GM12801 (cell line): Measurements from ENCODE around the gene ARL13B.

Source experiments
- TF ChIP-seq, protein P1 (sequence below): IDR thresholded peaks from one replicate; pipeline ENCODE4 v1.5.1; 2011; ENCODE audit warnings: control low read depth; ENCODE audit not compliant: insufficient read length; ENCODE audit errors: extremely low read depth

ARL13B gene

DNA sequence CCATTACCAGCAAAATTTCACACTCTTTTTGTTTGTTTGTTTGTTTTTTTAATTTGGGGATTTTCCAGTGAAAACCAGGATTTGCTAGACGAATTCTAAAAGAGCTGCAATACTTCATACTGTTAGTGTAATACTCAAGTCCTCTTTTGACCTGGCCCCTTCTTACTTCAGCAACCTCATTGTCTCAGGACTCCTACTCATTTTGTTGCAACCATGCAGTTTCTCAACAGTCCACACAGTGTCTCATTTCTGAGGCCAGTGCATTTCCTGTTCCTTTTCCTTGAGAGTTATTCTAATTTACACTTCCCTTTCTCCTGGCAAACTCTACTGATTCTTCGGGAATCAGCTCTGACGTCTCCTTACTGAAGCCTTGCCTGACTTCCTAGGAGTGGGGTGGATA lies 118.5 kb downstream of the ARL13B start:
- TF ChIP-seq, protein P1, sequence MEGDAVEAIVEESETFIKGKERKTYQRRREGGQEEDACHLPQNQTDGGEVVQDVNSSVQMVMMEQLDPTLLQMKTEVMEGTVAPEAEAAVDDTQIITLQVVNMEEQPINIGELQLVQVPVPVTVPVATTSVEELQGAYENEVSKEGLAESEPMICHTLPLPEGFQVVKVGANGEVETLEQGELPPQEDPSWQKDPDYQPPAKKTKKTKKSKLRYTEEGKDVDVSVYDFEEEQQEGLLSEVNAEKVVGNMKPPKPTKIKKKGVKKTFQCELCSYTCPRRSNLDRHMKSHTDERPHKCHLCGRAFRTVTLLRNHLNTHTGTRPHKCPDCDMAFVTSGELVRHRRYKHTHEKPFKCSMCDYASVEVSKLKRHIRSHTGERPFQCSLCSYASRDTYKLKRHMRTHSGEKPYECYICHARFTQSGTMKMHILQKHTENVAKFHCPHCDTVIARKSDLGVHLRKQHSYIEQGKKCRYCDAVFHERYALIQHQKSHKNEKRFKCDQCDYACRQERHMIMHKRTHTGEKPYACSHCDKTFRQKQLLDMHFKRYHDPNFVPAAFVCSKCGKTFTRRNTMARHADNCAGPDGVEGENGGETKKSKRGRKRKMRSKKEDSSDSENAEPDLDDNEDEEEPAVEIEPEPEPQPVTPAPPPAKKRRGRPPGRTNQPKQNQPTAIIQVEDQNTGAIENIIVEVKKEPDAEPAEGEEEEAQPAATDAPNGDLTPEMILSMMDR: no peak

DNA sequence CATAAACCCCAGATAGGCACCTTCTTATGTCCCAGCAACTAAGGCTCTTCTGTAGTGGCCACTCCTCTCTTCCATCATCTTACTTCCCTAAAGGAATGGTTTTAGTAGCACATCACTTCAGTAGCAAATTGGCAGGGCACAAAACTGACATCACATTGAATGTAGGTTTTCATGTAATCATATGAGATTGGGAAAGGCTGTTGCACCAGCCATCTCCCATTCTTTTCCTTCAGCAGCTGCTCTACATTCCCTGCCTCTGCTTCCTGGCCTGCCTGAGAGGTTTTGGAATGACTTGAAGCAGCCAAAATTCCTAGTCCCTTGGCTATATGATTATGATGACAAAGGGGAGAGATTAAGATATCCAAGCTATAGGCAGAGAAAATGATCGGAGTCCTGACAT lies 119.4 kb downstream of the ARL13B start:
- TF ChIP-seq, protein P1: no peak

DNA sequence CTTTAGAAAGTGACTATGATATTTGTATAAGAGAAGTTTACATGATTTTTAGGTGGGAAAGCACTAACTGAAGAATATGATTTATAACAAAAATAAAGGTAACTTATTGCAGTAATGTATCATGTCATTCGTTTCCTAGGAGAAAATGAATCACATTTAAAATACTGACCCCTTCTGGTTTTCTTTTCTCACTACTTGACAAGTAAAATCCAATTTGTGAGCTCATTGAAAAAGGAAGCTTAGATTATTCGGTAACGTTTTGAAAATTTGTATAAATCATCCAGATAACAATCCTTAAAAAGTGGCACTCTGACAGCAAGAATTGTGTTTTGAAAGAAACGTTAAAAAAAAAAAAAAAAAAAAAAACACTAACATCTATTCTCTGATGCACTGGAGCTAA lies 121.9 kb downstream of the ARL13B start:
- TF ChIP-seq, protein P1: no peak
